GM19043 (cell line): ENCODE results near the gene NUDT1.

Experiments
- ATAC-seq: cut with Tn5 transposase; IDR thresholded peaks from one replicate; pipeline ENCODE4 v1.9.1; 2021; ENCODE audit warnings: low read depth; ENCODE audit not compliant: unreplicated experiment

NUDT1 gene

GRCh38 chr7:2290877-2291276 lies 48.9 kb downstream of the NUDT1 start:
- no peak for ATAC-seq

- ATAC-seq, result no peak
These were observed 54.1 kb downstream of the NUDT1 start for GRCh38 chr7:2295936-2296620.

- ATAC-seq, result no peak
These were observed 54.8 kb downstream of the NUDT1 start for GRCh38 chr7:2296832-2297231.

- ATAC-seq, result no peak
These were observed 57.3 kb downstream of the NUDT1 start for GRCh38 chr7:2299131-2299829.

GRCh38 chr7:2299870-2300512 lies 58.0 kb downstream of the NUDT1 start:
- no peak for ATAC-seq
